Osteoblast (primary cell): ENCODE results near the gene CAST. TPM values are rescaled to one million over a fixed set of nuclear protein-coding genes. Genes with fewer than 3 reads are reported as not detected.
A peak's percentile ranks its signal among the peaks of the same experiment; 100 is the strongest.

Experiments
- DNase-seq: peaks from one replicate; pipeline ENCODE4 v3.0.0; 2011; ENCODE audit warnings: low spot score, mixed read lengths; ENCODE audit not compliant: insufficient read length; ENCODE audit errors: missing footprints
- H2AFZ ChIP-seq: 2 replicates; pipeline ENCODE4 v1.6.0; 2011; ENCODE audit warnings: mild to moderate bottlenecking, low read length
- H3K27ac ChIP-seq: 2 replicates; pipeline ENCODE4 v1.5.1; 2011; ENCODE audit warnings: mild to moderate bottlenecking, low read depth, low read length, moderate library complexity
- H3K27me3 ChIP-seq: 2 replicates; pipeline ENCODE4 v1.6.0; 2012; ENCODE audit warnings: mild to moderate bottlenecking, control low read depth, inconsistent platforms, low read length, moderate library complexity; ENCODE audit not compliant: insufficient read depth
- H3K36me3 ChIP-seq: 2 replicates; pipeline ENCODE4 v1.5.1; 2011; ENCODE audit warnings: mild to moderate bottlenecking, low read length, control low read depth, moderate library complexity; ENCODE audit not compliant: insufficient read depth
- H3K4me1 ChIP-seq: 2 replicates; pipeline ENCODE4 v1.5.1; 2011; ENCODE audit warnings: mild to moderate bottlenecking, low read length, control low read depth, moderate library complexity; ENCODE audit not compliant: insufficient read depth
- H3K4me2 ChIP-seq: 2 replicates; pipeline ENCODE4 v1.6.0; 2011; ENCODE audit warnings: mild to moderate bottlenecking, low read length; ENCODE audit not compliant: insufficient read depth
- H3K4me3 ChIP-seq: fragments of 200-600 bp; sonication (generic); 3 replicates; pipeline ENCODE4 v1.5.1; 2012; ENCODE audit warnings: mild to moderate bottlenecking, low read length, inconsistent platforms; ENCODE audit not compliant: insufficient read depth
- H3K79me2 ChIP-seq: 2 replicates; pipeline ENCODE4 v1.6.0; 2012; ENCODE audit warnings: mild to moderate bottlenecking, low read length, control low read depth, inconsistent platforms; ENCODE audit not compliant: insufficient read depth
- H3K9me3 ChIP-seq: 2 replicates; pipeline ENCODE4 v1.5.1; 2011; ENCODE audit warnings: low read depth, low read length, control low read depth
- H4K20me1 ChIP-seq: 2 replicates; pipeline ENCODE4 v1.6.0; 2012; ENCODE audit warnings: mild to moderate bottlenecking, low read length, control low read depth; ENCODE audit not compliant: insufficient read depth
- total RNA-seq: library from RNA; depleted of rRNA; stranded (reverse); fragments of >200 nt; gene quantifications from 2 replicates; pipeline ENCODE4 v1.2.3, GENCODE V29; 2012
- TF ChIP-seq, protein P1 (sequence below): IDR thresholded peaks from 2 replicates; pipeline ENCODE4 v1.5.1; 2011; ENCODE audit warnings: mild to moderate bottlenecking, low read depth, low read length, moderate library complexity; ENCODE audit errors: extremely low read depth

Gene CAST
- total RNA-seq, 1 donor: 278 TPM

DNA sequence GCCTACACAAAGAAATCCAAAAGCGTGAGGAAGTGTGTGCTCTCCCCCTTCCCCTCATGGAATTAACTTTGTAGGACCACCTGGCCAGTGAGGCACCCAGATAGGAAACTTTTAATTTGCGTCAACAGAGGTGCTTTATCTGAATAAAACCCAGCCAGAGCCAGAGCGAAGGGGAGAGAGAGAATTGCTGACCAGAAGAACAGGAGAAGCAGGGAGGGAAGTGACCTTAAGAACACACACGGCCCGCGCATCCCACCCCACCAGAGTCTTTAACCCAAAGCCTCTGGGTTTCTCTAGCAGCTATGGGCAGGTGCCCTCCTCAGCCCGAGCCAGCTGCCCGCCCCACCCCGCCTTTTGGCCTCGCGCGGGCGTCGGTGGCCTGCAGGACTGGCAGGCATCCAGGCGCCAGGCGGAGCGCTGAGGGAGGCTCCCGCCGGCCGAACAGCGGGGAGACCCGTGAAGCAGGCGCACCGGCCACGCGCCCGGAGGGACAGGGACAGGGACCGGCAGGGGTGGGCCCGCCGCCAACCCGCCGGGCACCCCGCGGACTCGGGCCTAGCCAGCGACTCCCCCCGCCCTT is 145.0 kb downstream of the CAST start:
- no peaks in the 10 kb centered on the region for H3K27me3 ChIP-seq
- peak; percentile 95 for DNase-seq
- H3K36me3 ChIP-seq: no peaks in the 10 kb centered on the region
- H3K4me2 ChIP-seq: peak overlapping the region; percentile 95
- H4K20me1 ChIP-seq: no peaks in the 10 kb centered on the region
- H3K27ac ChIP-seq: peak overlapping the region; percentile 87
- H3K4me3 ChIP-seq: peak overlapping the region; percentile 87
- TF ChIP-seq, protein P1, sequence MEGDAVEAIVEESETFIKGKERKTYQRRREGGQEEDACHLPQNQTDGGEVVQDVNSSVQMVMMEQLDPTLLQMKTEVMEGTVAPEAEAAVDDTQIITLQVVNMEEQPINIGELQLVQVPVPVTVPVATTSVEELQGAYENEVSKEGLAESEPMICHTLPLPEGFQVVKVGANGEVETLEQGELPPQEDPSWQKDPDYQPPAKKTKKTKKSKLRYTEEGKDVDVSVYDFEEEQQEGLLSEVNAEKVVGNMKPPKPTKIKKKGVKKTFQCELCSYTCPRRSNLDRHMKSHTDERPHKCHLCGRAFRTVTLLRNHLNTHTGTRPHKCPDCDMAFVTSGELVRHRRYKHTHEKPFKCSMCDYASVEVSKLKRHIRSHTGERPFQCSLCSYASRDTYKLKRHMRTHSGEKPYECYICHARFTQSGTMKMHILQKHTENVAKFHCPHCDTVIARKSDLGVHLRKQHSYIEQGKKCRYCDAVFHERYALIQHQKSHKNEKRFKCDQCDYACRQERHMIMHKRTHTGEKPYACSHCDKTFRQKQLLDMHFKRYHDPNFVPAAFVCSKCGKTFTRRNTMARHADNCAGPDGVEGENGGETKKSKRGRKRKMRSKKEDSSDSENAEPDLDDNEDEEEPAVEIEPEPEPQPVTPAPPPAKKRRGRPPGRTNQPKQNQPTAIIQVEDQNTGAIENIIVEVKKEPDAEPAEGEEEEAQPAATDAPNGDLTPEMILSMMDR: no peak
- H3K4me1 ChIP-seq: peaks cover 6% of the 10 kb centered on the region
- peak overlapping the region; percentile 96 for H2AFZ ChIP-seq
- H3K9me3 ChIP-seq: no peaks in the 10 kb centered on the region
- H3K79me2 ChIP-seq: peaks cover 11% of the 10 kb centered on the region

DNA sequence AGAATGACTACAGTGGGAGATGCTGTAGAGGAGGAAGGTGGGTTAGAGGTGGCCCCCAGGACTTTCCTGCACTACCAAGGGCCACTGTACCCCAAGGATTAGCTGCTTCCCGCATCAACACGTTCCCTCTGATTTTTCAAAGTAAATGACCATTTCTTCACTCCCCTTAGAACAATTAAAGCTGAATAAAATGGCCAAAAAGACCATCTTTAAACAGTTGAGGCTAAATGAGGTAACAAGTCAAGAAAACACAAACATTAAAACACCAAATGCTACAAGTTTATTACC is 146.3 kb downstream of the CAST start:
- Histone ChIP-seq H3K4me2 (peak overlapping the region; percentile 95), H3K79me2 (peaks cover 11% of the 10 kb centered on the region), H3K9me3 (no peaks in the 10 kb centered on the region), H3K4me3 (peak overlapping the region; percentile 87), H4K20me1 (no peaks in the 10 kb centered on the region), H3K27ac (peak overlapping the region; percentile 87), H3K27me3 (no peaks in the 10 kb centered on the region), H2AFZ (peak overlapping the region; percentile 96), H3K36me3 (no peaks in the 10 kb centered on the region), H3K4me1 (peaks cover 6% of the 10 kb centered on the region)
- DNase-seq: no peak
- TF ChIP-seq, protein P1: no peak

- TF ChIP-seq, protein P1: no peak
- peak overlapping the region; percentile 87 for H3K27ac ChIP-seq
- peak overlapping the region; percentile 95 for H3K4me2 ChIP-seq
- peaks cover 6% of the 10 kb centered on the region for H3K4me1 ChIP-seq
- DNase-seq: no peak
- H2AFZ ChIP-seq: peak overlapping the region; percentile 96
- H3K79me2 ChIP-seq: peaks cover 11% of the 10 kb centered on the region
- no peaks in the 10 kb centered on the region for H4K20me1 ChIP-seq
- H3K9me3 ChIP-seq: no peaks in the 10 kb centered on the region
- H3K27me3 ChIP-seq: no peaks in the 10 kb centered on the region
- H3K36me3 ChIP-seq: no peaks in the 10 kb centered on the region
- peak overlapping the region; percentile 87 for H3K4me3 ChIP-seq
Measured at GRCh38 chr5:96808868-96809558, 146.8 kb downstream of the CAST start.

- Histone ChIP-seq H3K27me3 (no peaks in the 10 kb centered on the region), H2AFZ (no peak overlapping the region)
- TF ChIP-seq, protein P1: no peak
Measured at GRCh38 chr5:96809921-96810320, 147.7 kb downstream of the CAST start.

More at GRCh38 chr5:96809921-96810320, 147.7 kb downstream of the CAST start:
- H3K4me2 ChIP-seq: no peak overlapping the region
- no peak overlapping the region for H3K4me3 ChIP-seq
- no peak for DNase-seq
- H4K20me1 ChIP-seq: no peaks in the 10 kb centered on the region
- H3K79me2 ChIP-seq: peaks cover 11% of the 10 kb centered on the region
- H3K36me3 ChIP-seq: no peaks in the 10 kb centered on the region
- H3K9me3 ChIP-seq: no peaks in the 10 kb centered on the region
- no peak overlapping the region for H3K27ac ChIP-seq
- H3K4me1 ChIP-seq: peaks cover 6% of the 10 kb centered on the region
